Dermis microvascular lymphatic vessel endothelial cell (primary cell): ENCODE measurements around the gene GARNL3. TPM values are rescaled to one million over a fixed set of nuclear protein-coding genes. Genes with fewer than 3 reads are reported as not detected.

ENCODE experiments used
- DNase-seq, 2 donors: peaks; one replicate each; pipeline versions ENCODE4 v3.0.0 to v3.0.0-alpha.2; 2010; ENCODE audit warnings: low read depth in 2 of 2
- total RNA-seq: library from RNA; depleted of rRNA; stranded (reverse); fragments of >200 nt; gene quantifications from 2 replicates; pipeline ENCODE4 v1.2.1, GENCODE V29; 2014

Gene GARNL3
- total RNA-seq, 1 donor from 2014 or later = 2.3 TPM

DNA sequence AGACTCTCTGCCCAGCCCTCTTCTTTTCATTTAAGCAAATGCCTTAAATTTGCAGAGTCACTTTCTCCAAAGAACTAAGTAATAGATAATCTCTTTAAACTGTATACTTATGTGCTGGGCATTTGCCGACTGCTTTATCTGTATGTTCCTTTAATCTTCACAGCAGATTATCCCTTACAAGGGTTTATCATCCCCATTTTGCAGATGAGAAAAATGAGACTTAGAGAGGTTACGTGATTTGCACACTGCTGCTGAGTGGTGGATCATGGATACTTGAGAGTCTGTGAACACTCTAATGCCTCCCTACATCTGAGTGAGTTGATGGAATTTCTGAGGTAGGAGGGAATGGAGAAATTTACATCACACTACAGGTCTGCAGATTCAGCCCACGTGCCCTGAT lies 163.8 kb downstream of the GARNL3 start:
- DNase-seq = no peak

- no peak for DNase-seq
These were observed 165.8 kb downstream of the GARNL3 start for GRCh38 chr9:127430415-127430814.

DNA sequence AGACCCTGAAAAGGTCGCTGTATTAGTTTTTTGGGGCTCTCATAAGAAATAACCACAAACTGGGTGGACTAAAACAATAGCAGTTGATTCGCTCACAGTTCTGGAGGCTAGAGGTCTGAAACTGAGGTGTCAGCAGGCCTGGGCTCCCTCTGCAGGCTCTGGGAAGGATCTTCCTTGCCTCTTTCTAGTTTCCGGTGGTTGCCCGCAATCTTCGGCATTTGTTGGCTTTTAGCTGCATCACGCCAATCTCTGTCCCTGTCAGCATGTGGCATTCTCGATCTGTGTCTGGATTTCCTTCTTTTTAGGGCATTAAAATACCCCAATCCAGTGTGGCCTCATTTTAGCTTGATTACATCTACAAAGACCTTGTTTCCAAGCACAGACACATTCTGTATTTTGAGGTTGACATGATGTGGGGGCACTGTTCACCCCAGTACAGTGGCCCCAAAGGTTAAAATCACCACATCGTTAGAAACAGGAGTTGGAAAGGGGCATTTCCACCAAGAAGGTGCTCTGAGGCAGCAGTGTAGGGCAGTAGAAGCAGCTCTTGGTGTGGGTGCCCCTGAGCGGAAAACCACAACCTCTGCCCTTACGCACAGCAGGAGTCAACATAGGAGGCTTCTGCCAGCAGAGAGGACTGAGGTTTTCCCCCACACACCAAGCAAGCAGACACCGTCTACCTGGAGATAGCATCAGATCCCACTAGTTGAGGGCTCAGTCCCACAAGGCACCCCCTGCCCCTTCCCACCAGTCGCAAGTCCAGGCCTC lies 173.1 kb downstream of the GARNL3 start:
- DNase-seq = no peak

- DNase-seq = no peak
These were observed 173.8 kb downstream of the GARNL3 start for GRCh38 chr9:127438394-127438793.

Other genes with a start within 250 kb of the GARNL3 start
- gene ANGPTL2, start 142.1 kb upstream of the GARNL3 start, total RNA-seq = 7.7 and 25.8 TPM in 2 replicates
- 5.9 and 10.2 TPM in 2 replicates for gene SLC2A8, start 132.4 kb downstream of the GARNL3 start, total RNA-seq
- 6.5 and 8.1 TPM in 2 replicates for gene ZNF79, start 159.6 kb downstream of the GARNL3 start, total RNA-seq
- 1,203 and 1,395 TPM in 2 replicates for gene RPL12, start 186.6 kb downstream of the GARNL3 start, total RNA-seq
- 8.6 and 10.5 TPM in 2 replicates for gene LRSAM1, start 186.7 kb downstream of the GARNL3 start, total RNA-seq